Measurements from ENCODE around the gene CPD.

- no peak for TF ChIP-seq CTCF (IDR thresholded peaks at IDR 0.05)
- TF ChIP-seq EP300 (IDR thresholded peaks at IDR 0.05) = no peak
Observed at GRCh38 chr17:30468465-30468864, 89.7 kb downstream of the CPD start.
